Esophagus (tissue), 2 donors: Measurements from ENCODE around the gene DSG2. TPM values are rescaled to one million over a fixed set of nuclear protein-coding genes. Genes with fewer than 3 reads are reported as not detected.
"Not testable (repeated sequence)": the region's sequence is repeated elsewhere in the genome, so short reads cannot be mapped to it uniquely, and the experiment has no call there.

Experiments used
- H3K27ac ChIP-seq, 2 donors: one replicate each; pipeline ENCODE4 v1.5.1; 2013; ENCODE audit warnings: low read depth in 2 of 2, mild to moderate bottlenecking in 2 of 2, inconsistent platforms in 1 of 2, low read length in 1 of 2, moderate library complexity in 1 of 2
- H3K27me3 ChIP-seq, 2 donors: one replicate each; pipeline ENCODE4 v1.6.1; 2013; ENCODE audit warnings: low read length in 2 of 2, control low read depth in 1 of 2, mild to moderate bottlenecking in 1 of 2; ENCODE audit not compliant: insufficient read depth in 2 of 2, control insufficient read depth in 1 of 2
- H3K36me3 ChIP-seq, 2 donors: one replicate each; pipeline ENCODE4 v1.6.1; 2013; ENCODE audit warnings: low read length in 1 of 2; ENCODE audit not compliant: control insufficient read depth in 2 of 2, insufficient read depth in 2 of 2
- H3K4me1 ChIP-seq, 2 donors: one replicate each; pipeline ENCODE4 v1.6.1; 2013; ENCODE audit warnings: low read length in 1 of 2; ENCODE audit not compliant: control insufficient read depth in 2 of 2, insufficient read depth in 2 of 2
- H3K4me3 ChIP-seq, 2 donors: one replicate each; pipeline ENCODE4 v1.5.1; 2013; ENCODE audit warnings: low read length in 2 of 2, mild to moderate bottlenecking in 2 of 2, low read depth in 1 of 2, moderate library complexity in 1 of 2
- H3K9me3 ChIP-seq, 2 donors: one replicate each; pipeline ENCODE4 v1.6.1; 2013; ENCODE audit warnings: mild to moderate bottlenecking in 2 of 2, low read depth in 1 of 2, low read length in 1 of 2, moderate library complexity in 1 of 2; ENCODE audit not compliant: control insufficient read depth in 2 of 2, insufficient read depth in 1 of 2
- WGBS, 2 donors: extraction: QIAGEN DNeasy Blood & Tissue Kit; methylation state at CpG; one replicate each; pipeline ENCODE4 v1.1.7; 2013; 5-methylcytosine and 5-hydroxymethylcytosine counted together
- polyA plus RNA-seq, 2 donors: library from polyadenylated mRNA; stranded (reverse); fragments of 200-250 nt; gene quantifications; one replicate each; pipeline ENCODE4 v1.2.3, GENCODE V29; 2013
- donor health status: healthy with polysubstance abuse.
- donor health status: Bipolar disorder and iron deficiency.

Gene DSG2
- polyA plus RNA-seq, 2 donors: 3.2 to 5.8 TPM

DNA sequence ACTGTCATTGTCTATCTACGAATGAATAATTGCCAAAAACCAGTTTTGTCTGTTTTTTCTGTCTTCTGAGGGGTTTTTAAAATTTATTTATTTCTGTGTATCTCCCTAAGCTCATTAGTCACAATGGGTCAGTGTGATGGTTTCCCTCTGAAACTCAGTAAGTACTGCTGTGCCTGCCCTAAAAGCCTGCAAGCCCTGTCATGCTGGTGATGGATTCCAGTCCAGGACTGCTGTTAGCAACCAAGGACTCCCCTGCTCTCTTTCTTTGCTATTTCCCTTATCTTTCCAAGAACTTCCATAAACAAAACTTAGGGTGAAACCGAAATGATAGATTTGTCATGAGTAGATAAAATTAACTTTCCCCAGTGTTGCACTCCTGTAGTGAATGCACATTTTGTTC is 11.8 kb upstream of the DSG2 start:
- no peak overlapping the region for H3K4me3 ChIP-seq
- 32 to 57% methylated on average over 2 of the region's 2 CpGs for WGBS, 2 donors
- no peaks in the 10 kb centered on the region for H3K36me3 ChIP-seq
- H3K27me3 ChIP-seq: no peaks in the 10 kb centered on the region
- H3K4me1 ChIP-seq: peaks cover 0 to 3% of the 10 kb centered on the region in 2 donors
- H3K9me3 ChIP-seq: no peaks in the 10 kb centered on the region
- H3K27ac ChIP-seq: no peak overlapping the region

- no peaks in the 10 kb centered on the region for H3K27me3 ChIP-seq
- H3K4me3 ChIP-seq: no peak overlapping the region
- H3K27ac ChIP-seq: peak overlapping the region; percentile 38 to 84
- H3K9me3 ChIP-seq: no peaks in the 10 kb centered on the region
- WGBS, 2 donors: 63 to 71% methylated on average over 9 of the region's 9 CpGs
- no peaks in the 10 kb centered on the region for H3K36me3 ChIP-seq
- peaks cover 0 to 3% of the 10 kb centered on the region in 2 donors for H3K4me1 ChIP-seq
Measured at GRCh38 chr18:31487246-31488015, 10.5 kb upstream of the DSG2 start.

DNA sequence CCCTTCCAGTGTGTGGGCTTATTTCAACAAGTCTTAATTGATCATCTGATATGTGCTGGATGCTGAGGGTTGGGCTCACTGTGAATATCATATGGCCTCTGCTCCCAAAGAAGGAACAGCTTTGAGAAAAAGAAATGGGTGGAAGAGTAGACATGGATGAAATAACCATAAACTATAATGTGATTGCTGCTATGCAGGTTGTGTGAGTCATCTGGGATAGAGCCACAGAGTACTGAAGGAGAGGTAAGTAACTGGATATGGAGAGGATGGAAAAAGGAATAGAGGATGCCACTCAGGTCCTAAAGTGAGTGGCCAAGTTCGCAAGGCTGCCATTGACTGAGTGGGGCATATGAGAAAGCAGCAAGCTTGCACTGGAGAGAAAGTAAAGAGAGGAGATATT is 8.7 kb upstream of the DSG2 start:
- Histone ChIP-seq H3K27ac (peak overlapping the region in 1 of 2 donors; percentile 10), H3K4me3 (no peak overlapping the region), H3K9me3 (no peaks in the 10 kb centered on the region), H3K4me1 (peaks cover 0 to 6% of the 10 kb centered on the region in 2 donors), H3K27me3 (no peaks in the 10 kb centered on the region), H3K36me3 (no peaks in the 10 kb centered on the region)
- WGBS, 2 donors: 93 to 94% methylated on average over 1 of the region's 1 CpG

DNA sequence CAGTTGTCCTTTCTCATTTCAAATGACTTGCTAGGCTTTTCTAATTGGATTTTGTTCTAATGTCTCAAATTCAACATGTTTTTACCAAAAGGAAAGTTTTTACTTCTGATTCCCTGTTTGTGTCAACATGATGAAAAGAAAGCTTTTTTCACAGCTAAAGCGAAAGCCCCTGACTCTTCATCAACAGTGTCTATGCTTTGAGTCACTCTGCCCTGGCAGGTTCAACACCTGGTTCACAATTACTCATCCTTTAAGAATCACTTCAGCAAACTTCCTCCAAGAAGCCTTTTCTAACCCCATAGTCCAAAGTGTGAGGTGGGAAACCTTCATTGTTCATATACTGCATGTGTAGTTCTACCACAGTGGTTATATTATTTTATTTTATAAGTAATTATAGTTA is 7.6 kb upstream of the DSG2 start:
- Histone ChIP-seq H3K9me3 (no peaks in the 10 kb centered on the region), H3K36me3 (no peaks in the 10 kb centered on the region), H3K4me1 (peaks cover 0 to 6% of the 10 kb centered on the region in 2 donors), H3K27me3 (no peaks in the 10 kb centered on the region), H3K4me3 (no peak overlapping the region), H3K27ac (no peak overlapping the region)
- WGBS, 2 donors: 42 to 47% methylated on average over 1 of the region's 1 CpG

- no peaks in the 10 kb centered on the region for H3K36me3 ChIP-seq
- no peaks in the 10 kb centered on the region for H3K27me3 ChIP-seq
- peaks cover 0 to 6% of the 10 kb centered on the region in 2 donors for H3K4me1 ChIP-seq
- no peak overlapping the region for H3K4me3 ChIP-seq
- H3K9me3 ChIP-seq: no peaks in the 10 kb centered on the region
- no peak overlapping the region for H3K27ac ChIP-seq
Measured at GRCh38 chr18:31490833-31491232, 7.1 kb upstream of the DSG2 start.

DNA sequence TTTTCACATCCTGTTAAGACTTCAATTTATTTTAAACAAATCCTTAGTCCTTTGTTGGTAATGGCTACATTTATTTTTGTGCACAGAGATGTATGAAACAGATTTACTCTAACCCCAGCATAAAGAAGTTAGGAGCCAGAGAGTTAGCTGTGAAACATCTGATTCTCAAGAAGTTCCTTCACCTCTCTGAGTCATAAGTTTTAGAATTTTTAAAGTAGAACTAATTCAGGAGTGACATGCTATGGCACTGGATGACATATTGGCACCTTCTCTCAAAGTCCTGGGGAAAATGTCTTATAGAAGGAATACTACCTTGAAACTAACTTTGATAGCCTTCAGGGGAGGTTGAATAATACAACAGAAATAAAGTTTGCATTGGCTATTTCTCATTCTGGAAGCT is 6.4 kb upstream of the DSG2 start:
- Histone ChIP-seq H3K4me3 (no peak overlapping the region), H3K4me1 (peaks cover 0 to 4% of the 10 kb centered on the region in 2 donors), H3K36me3 (no peaks in the 10 kb centered on the region), H3K27me3 (no peaks in the 10 kb centered on the region), H3K9me3 (no peaks in the 10 kb centered on the region), H3K27ac (no peak overlapping the region)

GRCh38 chr18:31492671-31493070 is 5.3 kb upstream of the DSG2 start:
- H3K4me1 ChIP-seq: peaks cover 0 to 7% of the 10 kb centered on the region in 2 donors
- no peaks in the 10 kb centered on the region for H3K27me3 ChIP-seq
- H3K4me3 ChIP-seq: no peak overlapping the region
- no peak overlapping the region for H3K27ac ChIP-seq
- H3K36me3 ChIP-seq: no peaks in the 10 kb centered on the region
- H3K9me3 ChIP-seq: no peaks in the 10 kb centered on the region
- 93 to 94% methylated on average over 9 of the region's 9 CpGs for WGBS, 2 donors

DNA sequence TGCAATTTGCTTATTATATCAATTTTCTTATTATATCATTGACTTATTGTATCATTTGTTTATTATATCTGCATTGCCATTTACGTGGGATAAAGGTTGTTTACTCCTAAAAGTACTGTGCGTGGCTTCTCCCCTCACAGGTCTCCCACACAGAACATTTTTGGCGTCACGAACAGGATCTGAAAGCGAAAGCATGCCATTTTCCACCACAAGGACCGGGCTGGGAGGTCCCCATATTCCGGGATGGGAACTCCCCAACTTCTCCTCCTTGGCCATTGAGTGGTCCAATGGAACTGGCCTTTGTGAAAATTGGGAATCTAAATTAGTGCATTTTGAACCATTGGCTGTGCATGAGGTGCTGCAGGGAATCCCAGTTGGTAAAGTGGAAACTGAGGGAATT is 4.8 kb upstream of the DSG2 start:
- no peaks in the 10 kb centered on the region for H3K27me3 ChIP-seq
- H3K9me3 ChIP-seq: no peaks in the 10 kb centered on the region
- no peak overlapping the region for H3K27ac ChIP-seq
- H3K36me3 ChIP-seq: no peaks in the 10 kb centered on the region
- H3K4me1 ChIP-seq: peaks cover 0 to 7% of the 10 kb centered on the region in 2 donors
- H3K4me3 ChIP-seq: no peak overlapping the region
- WGBS, 2 donors: 89 to 91% methylated on average over 7 of the region's 7 CpGs

GRCh38 chr18:31493941-31494340 is 4.0 kb upstream of the DSG2 start:
- no peaks in the 10 kb centered on the region for H3K9me3 ChIP-seq
- H3K4me1 ChIP-seq: peaks cover 0 to 7% of the 10 kb centered on the region in 2 donors
- H3K27ac ChIP-seq: no peak overlapping the region
- no peak overlapping the region for H3K4me3 ChIP-seq
- H3K27me3 ChIP-seq: no peaks in the 10 kb centered on the region
- no peaks in the 10 kb centered on the region for H3K36me3 ChIP-seq

DNA sequence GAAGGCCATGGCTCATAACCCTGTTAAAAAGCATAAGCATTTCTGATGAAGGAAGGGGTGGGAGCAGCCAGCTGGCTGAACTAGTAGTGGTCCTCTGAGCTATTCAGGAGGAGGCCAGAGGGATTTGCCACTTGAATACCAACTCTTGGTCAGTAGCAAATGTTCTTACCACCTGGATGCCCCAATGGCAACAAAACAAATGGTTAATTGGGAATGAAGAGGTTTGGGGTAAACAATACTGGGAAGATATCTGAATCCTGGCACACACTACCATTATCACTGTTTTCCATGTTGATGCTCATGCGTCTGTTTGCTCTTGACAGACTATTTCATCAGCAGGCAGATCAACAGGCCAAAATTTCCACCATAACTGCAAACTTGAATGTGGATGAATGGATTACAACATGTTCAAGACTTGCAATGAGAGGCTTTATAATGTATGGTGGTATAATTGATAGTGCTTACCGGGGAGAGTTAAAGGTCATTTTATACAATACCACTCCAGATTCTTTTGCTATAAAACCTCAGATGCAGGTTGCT is 3.2 kb upstream of the DSG2 start:
- not testable (repeated sequence) for H3K4me1 ChIP-seq, H3K9me3 ChIP-seq, H3K4me3 ChIP-seq, H3K27me3 ChIP-seq, H3K36me3 ChIP-seq, H3K27ac ChIP-seq
- WGBS, 2 donors: 85 to 89% methylated on average over 2 of the region's 2 CpGs
